PFSK-1 (cell line): ENCODE measurements around the gene SPTB.

Experiments
- FOXP2 ChIP-seq: optimal IDR thresholded peaks from 2 replicates; pipeline ENCODE3; 2011; ENCODE audit warnings: borderline replicate concordance, control low read depth, inconsistent platforms; ENCODE audit not compliant: insufficient read depth; ENCODE audit errors: extremely low read length, extremely low read depth
- POLR2AphosphoS5 ChIP-seq: IDR thresholded peaks from 2 replicates; pipeline ENCODE4 v1.6.1; 2012; ENCODE audit warnings: low read depth, mild to moderate bottlenecking, control low read depth, low read length, moderate library complexity
- REST ChIP-seq, 2 experiments: IDR thresholded peaks; 2 replicates each; pipeline versions ENCODE4 v1.6.1 to v1.8.0; 2011 to 2012; ENCODE audit warnings: low read depth in 2 of 2, low read length in 2 of 2, control low read depth in 1 of 2, inconsistent platforms in 1 of 2, mild to moderate bottlenecking in 1 of 2, moderate library complexity in 1 of 2; ENCODE audit not compliant: insufficient read depth in 1 of 2
- SIN3A ChIP-seq: IDR thresholded peaks from 2 replicates; pipeline ENCODE4 v1.6.1; 2012; ENCODE audit warnings: mild to moderate bottlenecking, low read length, moderate library complexity, borderline replicate concordance; ENCODE audit not compliant: insufficient read depth
- TAF1 ChIP-seq: IDR thresholded peaks from 2 replicates; pipeline ENCODE4 v1.6.1; 2012; ENCODE audit warnings: low read length, control low read depth, borderline replicate concordance; ENCODE audit not compliant: insufficient read depth

SPTB gene

GRCh38 chr14:64906022-64906421, 26.3 kb upstream of the SPTB start:
- no peak for TF ChIP-seq REST (IDR thresholded peaks at IDR 0.05; ENCODE audit: insufficient read depth in 1 of 2, low read depth in 2 of 2, low read length in 2 of 2)

- TF ChIP-seq REST (IDR thresholded peaks at IDR 0.05; ENCODE audit: insufficient read depth in 1 of 2, low read depth in 2 of 2, low read length in 2 of 2) (no peak), TAF1 (no peak), FOXP2 (no peak), SIN3A (no peak), POLR2AphosphoS5 (no peak)
Measured at GRCh38 chr14:64899958-64900357, 20.3 kb upstream of the SPTB start.

GRCh38 chr14:64891839-64892375, 12.2 kb upstream of the SPTB start:
- TF ChIP-seq POLR2AphosphoS5 = no peak
- no peak for TF ChIP-seq REST (IDR thresholded peaks at IDR 0.05; ENCODE audit: insufficient read depth in 1 of 2, low read depth in 2 of 2, low read length in 2 of 2)
- TF ChIP-seq SIN3A = no peak
- TF ChIP-seq TAF1 = no peak
- TF ChIP-seq FOXP2 = no peak

- no peak for TF ChIP-seq SIN3A
- TF ChIP-seq FOXP2 = no peak
- no peak for TF ChIP-seq REST (IDR thresholded peaks at IDR 0.05; ENCODE audit: insufficient read depth in 1 of 2, low read depth in 2 of 2, low read length in 2 of 2)
- TF ChIP-seq TAF1 = no peak
- TF ChIP-seq POLR2AphosphoS5 = no peak
Measured at GRCh38 chr14:64891173-64891838, 11.6 kb upstream of the SPTB start.

GRCh38 chr14:64889352-64889751, 9.6 kb upstream of the SPTB start:
- TF ChIP-seq SIN3A (no peak), TAF1 (no peak), REST (IDR thresholded peaks at IDR 0.05; ENCODE audit: insufficient read depth in 1 of 2, low read depth in 2 of 2, low read length in 2 of 2) (no peak), FOXP2 (no peak), POLR2AphosphoS5 (no peak)
